Osteoblast (primary cell): ENCODE measurements around the gene GANAB. TPM values are rescaled to one million over a fixed set of nuclear protein-coding genes. Genes with fewer than 3 reads are reported as not detected.

Experiments
- DNase-seq: peaks from one replicate; pipeline ENCODE4 v3.0.0; 2011; ENCODE audit warnings: low spot score, mixed read lengths; ENCODE audit not compliant: insufficient read length; ENCODE audit errors: missing footprints
- H2AFZ ChIP-seq: 2 replicates; pipeline ENCODE4 v1.6.0; 2011; ENCODE audit warnings: mild to moderate bottlenecking, low read length
- H3K27ac ChIP-seq: 2 replicates; pipeline ENCODE4 v1.5.1; 2011; ENCODE audit warnings: mild to moderate bottlenecking, low read depth, low read length, moderate library complexity
- H3K27me3 ChIP-seq: 2 replicates; pipeline ENCODE4 v1.6.0; 2012; ENCODE audit warnings: mild to moderate bottlenecking, control low read depth, inconsistent platforms, low read length, moderate library complexity; ENCODE audit not compliant: insufficient read depth
- H3K36me3 ChIP-seq: 2 replicates; pipeline ENCODE4 v1.5.1; 2011; ENCODE audit warnings: mild to moderate bottlenecking, low read length, control low read depth, moderate library complexity; ENCODE audit not compliant: insufficient read depth
- H3K4me1 ChIP-seq: 2 replicates; pipeline ENCODE4 v1.5.1; 2011; ENCODE audit warnings: mild to moderate bottlenecking, low read length, control low read depth, moderate library complexity; ENCODE audit not compliant: insufficient read depth
- H3K4me2 ChIP-seq: 2 replicates; pipeline ENCODE4 v1.6.0; 2011; ENCODE audit warnings: mild to moderate bottlenecking, low read length; ENCODE audit not compliant: insufficient read depth
- H3K4me3 ChIP-seq: fragments of 200-600 bp; sonication (generic); 3 replicates; pipeline ENCODE4 v1.5.1; 2012; ENCODE audit warnings: mild to moderate bottlenecking, low read length, inconsistent platforms; ENCODE audit not compliant: insufficient read depth
- H3K79me2 ChIP-seq: 2 replicates; pipeline ENCODE4 v1.6.0; 2012; ENCODE audit warnings: mild to moderate bottlenecking, low read length, control low read depth, inconsistent platforms; ENCODE audit not compliant: insufficient read depth
- H3K9me3 ChIP-seq: 2 replicates; pipeline ENCODE4 v1.5.1; 2011; ENCODE audit warnings: low read depth, low read length, control low read depth
- H4K20me1 ChIP-seq: 2 replicates; pipeline ENCODE4 v1.6.0; 2012; ENCODE audit warnings: mild to moderate bottlenecking, low read length, control low read depth; ENCODE audit not compliant: insufficient read depth
- total RNA-seq: library from RNA; depleted of rRNA; stranded (reverse); fragments of >200 nt; gene quantifications from 2 replicates; pipeline ENCODE4 v1.2.3, GENCODE V29; 2012
- TF ChIP-seq, protein P1 (sequence below): IDR thresholded peaks from 2 replicates; pipeline ENCODE4 v1.5.1; 2011; ENCODE audit warnings: mild to moderate bottlenecking, low read depth, low read length, moderate library complexity; ENCODE audit errors: extremely low read depth

The GANAB gene
- total RNA-seq, 1 donor = 242 TPM

DNA sequence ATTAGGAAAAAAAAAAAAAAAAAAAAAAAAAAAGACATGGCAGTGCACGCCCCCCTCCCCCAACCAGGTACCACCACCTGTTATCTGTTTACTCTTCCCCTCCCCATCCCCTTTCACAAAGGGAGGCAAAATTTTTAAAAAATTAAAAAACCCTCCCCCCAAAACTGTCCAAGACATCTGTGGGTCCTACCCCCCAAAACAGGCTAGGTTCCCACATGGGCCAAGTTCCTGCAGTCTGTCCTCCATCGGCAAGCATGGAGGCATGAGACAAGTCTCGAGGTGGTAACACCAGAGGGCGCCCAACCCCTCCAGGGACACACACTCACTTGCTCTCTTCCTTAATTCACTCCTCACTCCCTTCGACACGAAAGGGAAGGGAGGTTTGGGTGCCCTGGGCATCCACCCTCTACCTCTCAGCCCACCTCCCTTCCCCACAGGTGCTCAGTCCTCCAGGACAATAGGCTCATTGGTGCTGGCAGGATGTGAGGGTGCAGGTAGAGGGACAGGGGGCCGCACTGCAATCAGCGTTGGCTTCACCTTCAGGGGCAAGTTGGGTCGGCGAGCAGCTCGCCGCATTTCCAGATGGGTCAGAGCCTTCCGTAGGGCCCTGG lies 52.9 kb downstream of the GANAB start:
- TF ChIP-seq, protein P1, sequence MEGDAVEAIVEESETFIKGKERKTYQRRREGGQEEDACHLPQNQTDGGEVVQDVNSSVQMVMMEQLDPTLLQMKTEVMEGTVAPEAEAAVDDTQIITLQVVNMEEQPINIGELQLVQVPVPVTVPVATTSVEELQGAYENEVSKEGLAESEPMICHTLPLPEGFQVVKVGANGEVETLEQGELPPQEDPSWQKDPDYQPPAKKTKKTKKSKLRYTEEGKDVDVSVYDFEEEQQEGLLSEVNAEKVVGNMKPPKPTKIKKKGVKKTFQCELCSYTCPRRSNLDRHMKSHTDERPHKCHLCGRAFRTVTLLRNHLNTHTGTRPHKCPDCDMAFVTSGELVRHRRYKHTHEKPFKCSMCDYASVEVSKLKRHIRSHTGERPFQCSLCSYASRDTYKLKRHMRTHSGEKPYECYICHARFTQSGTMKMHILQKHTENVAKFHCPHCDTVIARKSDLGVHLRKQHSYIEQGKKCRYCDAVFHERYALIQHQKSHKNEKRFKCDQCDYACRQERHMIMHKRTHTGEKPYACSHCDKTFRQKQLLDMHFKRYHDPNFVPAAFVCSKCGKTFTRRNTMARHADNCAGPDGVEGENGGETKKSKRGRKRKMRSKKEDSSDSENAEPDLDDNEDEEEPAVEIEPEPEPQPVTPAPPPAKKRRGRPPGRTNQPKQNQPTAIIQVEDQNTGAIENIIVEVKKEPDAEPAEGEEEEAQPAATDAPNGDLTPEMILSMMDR = peak; percentile 72
- DNase-seq = peak; percentile 92

DNA sequence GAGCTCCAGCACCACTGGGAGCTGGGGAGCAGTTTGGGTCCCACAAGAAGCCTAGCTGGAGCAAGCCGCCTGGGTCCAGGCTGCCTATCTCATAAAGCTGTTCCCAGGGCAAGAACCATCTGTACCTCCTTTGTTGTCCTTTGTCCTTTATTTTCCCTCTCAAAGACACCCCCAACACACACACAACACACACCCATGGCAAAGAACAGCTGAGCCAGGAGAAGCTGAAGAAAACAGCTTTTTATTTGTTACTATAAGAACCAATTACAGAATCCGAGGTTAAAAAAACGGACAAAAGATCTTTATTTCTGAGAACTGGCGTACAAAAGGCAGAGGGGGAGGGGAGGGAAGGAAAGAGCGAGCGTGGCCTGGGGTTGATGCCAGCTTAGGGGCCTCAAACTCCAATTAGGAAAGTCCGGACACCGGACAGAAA lies 53.4 kb downstream of the GANAB start:
- Histone ChIP-seq H3K9me3 (no peaks in the 10 kb centered on the region), H3K27me3 (no peaks in the 10 kb centered on the region), H3K4me3 (no peak overlapping the region), H3K36me3 (peaks cover 49% of the 10 kb centered on the region), H3K27ac (no peak overlapping the region), H2AFZ (no peak overlapping the region), H3K4me1 (peaks cover 22% of the 10 kb centered on the region), H4K20me1 (peaks cover 8% of the 10 kb centered on the region), H3K79me2 (peaks cover 26% of the 10 kb centered on the region), H3K4me2 (no peak overlapping the region)
- TF ChIP-seq, protein P1 = no peak
- DNase-seq = peak; percentile 25

More for the DNA sequence above, 52.9 kb downstream of the GANAB start:
- no peaks in the 10 kb centered on the region for H3K27me3 ChIP-seq
- H3K27ac ChIP-seq = no peak overlapping the region
- H3K4me1 ChIP-seq = peaks cover 20% of the 10 kb centered on the region
- H2AFZ ChIP-seq = no peak overlapping the region
- H3K9me3 ChIP-seq = no peaks in the 10 kb centered on the region
- no peak overlapping the region for H3K4me2 ChIP-seq
- peaks cover 32% of the 10 kb centered on the region for H3K79me2 ChIP-seq
- peaks cover 51% of the 10 kb centered on the region for H3K36me3 ChIP-seq
- H3K4me3 ChIP-seq = no peak overlapping the region
- H4K20me1 ChIP-seq = peaks cover 11% of the 10 kb centered on the region

GRCh38 chr11:62592146-62592815 lies 54.1 kb downstream of the GANAB start:
- H2AFZ ChIP-seq = peak overlapping the region; percentile 88
- peak; percentile 61 for DNase-seq
- no peaks in the 10 kb centered on the region for H3K27me3 ChIP-seq
- TF ChIP-seq, protein P1 = no peak
- H4K20me1 ChIP-seq = peaks cover 3% of the 10 kb centered on the region
- peaks cover 48% of the 10 kb centered on the region for H3K36me3 ChIP-seq
- H3K4me3 ChIP-seq = peak overlapping the region; percentile 73
- peak overlapping the region; percentile 87 for H3K4me2 ChIP-seq
- H3K79me2 ChIP-seq = peaks cover 24% of the 10 kb centered on the region
- no peaks in the 10 kb centered on the region for H3K9me3 ChIP-seq
- peak overlapping the region; percentile 56 for H3K27ac ChIP-seq
- peaks cover 27% of the 10 kb centered on the region for H3K4me1 ChIP-seq

- Histone ChIP-seq H3K27ac (peak within 1 kb of the TSS; percentile 69), H3K36me3 (peaks cover 45% of the 10 kb centered on the region), H3K4me1 (peaks cover 27% of the 10 kb centered on the region), H3K79me2 (peaks cover 22% of the 10 kb centered on the region), H3K4me3 (peak within 1 kb of the TSS; percentile 73), H3K9me3 (no peaks in the 10 kb centered on the region), H2AFZ (peak within 1 kb of the TSS; percentile 88), H3K27me3 (no peaks in the 10 kb centered on the region), H4K20me1 (peaks cover 3% of the 10 kb centered on the region), H3K4me2 (peak within 1 kb of the TSS; percentile 89)
- TF ChIP-seq, protein P1 = no peak
- DNase-seq = peak; percentile 98
These were observed 54.8 kb downstream of the GANAB start, which contains the start of gene TUT1 for GRCh38 chr11:62591448-62592145. TSS of gene TUT1 (minus strand) at chr11:62591523. CDS start at chr11:62591485, 38 bp downstream.
